SK-N-DZ (cell line): Measurements from ENCODE around the gene ALAS2. TPM values are rescaled to one million over a fixed set of nuclear protein-coding genes. Genes with fewer than 3 reads are reported as not detected.
A peak's percentile ranks its signal among the peaks of the same experiment; 100 is the strongest.
"Not testable (repeated sequence)": the region's sequence is repeated elsewhere in the genome, so short reads cannot be mapped to it uniquely, and the experiment has no call there.

ENCODE experiments used
- DNase-seq: peaks from one replicate; pipeline ENCODE4 v3.0.0-alpha.2; 2015; ENCODE audit warnings: low spot score
- polyA plus RNA-seq, 2 experiments: library from polyadenylated mRNA; depleted of rRNA; stranded (reverse); fragments of >200 nt; gene quantifications; 2 replicates each; pipeline ENCODE4 v1.2.3, GENCODE V29; 2014

ALAS2 gene
- not detected in 2 replicates for polyA plus RNA-seq (2014; cell fraction: cytosol; rRNA removed)
- not detected in 2 replicates for polyA plus RNA-seq (2014; cell fraction: nucleus; rRNA removed)

- no peak for DNase-seq
These were observed at the start of gene ALAS2 for GRCh38 chrX:55030271-55031205. TSS of gene ALAS2 (minus strand) at chrX:55030977. CDS start at chrX:55026000, 4,977 bp downstream.

- no peak for DNase-seq
These were observed 44.2 kb upstream of the ALAS2 start, which contains the start of gene PAGE2B for GRCh38 chrX:55074851-55075467. TSS of gene PAGE2B (plus strand) at chrX:55075030. CDS start at chrX:55076042, 1,012 bp downstream.

GRCh38 chrX:55072286-55072685 is 41.5 kb upstream of the ALAS2 start:
- no peak for DNase-seq

- DNase-seq = not testable (repeated sequence)
These were observed 36.4 kb upstream of the ALAS2 start for GRCh38 chrX:55067180-55067579.

- peak; percentile 29 for DNase-seq
These were observed 27.0 kb upstream of the ALAS2 start for GRCh38 chrX:55057675-55058249.

GRCh38 chrX:55056820-55057674 is 26.3 kb upstream of the ALAS2 start:
- DNase-seq = peak; percentile 0

GRCh38 chrX:55050599-55050998 is 19.8 kb upstream of the ALAS2 start:
- DNase-seq = not testable (repeated sequence)

- no peak for DNase-seq
These were observed 10.7 kb upstream of the ALAS2 start for GRCh38 chrX:55041514-55041913.

- no peak for DNase-seq
These were observed 8.7 kb upstream of the ALAS2 start for GRCh38 chrX:55039471-55039870.

GRCh38 chrX:55033429-55033828 is 2.7 kb upstream of the ALAS2 start:
- no peak for DNase-seq

- DNase-seq = no peak
These were observed 1.5 kb downstream of the ALAS2 start for GRCh38 chrX:55029291-55029690.

GRCh38 chrX:55028611-55029010 is 2.2 kb downstream of the ALAS2 start:
- DNase-seq = no peak

GRCh38 chrX:55028040-55028439 is 2.7 kb downstream of the ALAS2 start:
- no peak for DNase-seq

- no peak for DNase-seq
These were observed 3.9 kb downstream of the ALAS2 start for GRCh38 chrX:55026840-55027239.

GRCh38 chrX:55026143-55026542 is 4.6 kb downstream of the ALAS2 start:
- no peak for DNase-seq

- no peak for DNase-seq
These were observed 15.9 kb downstream of the ALAS2 start for GRCh38 chrX:55014897-55015299.

GRCh38 chrX:55011294-55011693 is 19.5 kb downstream of the ALAS2 start:
- DNase-seq = peak; percentile 4

GRCh38 chrX:55008571-55009358 is 22.0 kb downstream of the ALAS2 start:
- DNase-seq = no peak

GRCh38 chrX:55007656-55008055 is 23.1 kb downstream of the ALAS2 start:
- no peak for DNase-seq
